SKM-1 (cell line): ENCODE results near the gene FCHSD2.
"Not testable (repeated sequence)": the region's sequence is repeated elsewhere in the genome, so short reads cannot be mapped to it uniquely, and the experiment has no call there.

Experiments
- DNase-seq: peaks from one replicate; lab custom pipeline; 2025; ENCODE audit not compliant: unreplicated experiment; lab: John Stamatoyannopoulos, UW

The FCHSD2 gene

DNA sequence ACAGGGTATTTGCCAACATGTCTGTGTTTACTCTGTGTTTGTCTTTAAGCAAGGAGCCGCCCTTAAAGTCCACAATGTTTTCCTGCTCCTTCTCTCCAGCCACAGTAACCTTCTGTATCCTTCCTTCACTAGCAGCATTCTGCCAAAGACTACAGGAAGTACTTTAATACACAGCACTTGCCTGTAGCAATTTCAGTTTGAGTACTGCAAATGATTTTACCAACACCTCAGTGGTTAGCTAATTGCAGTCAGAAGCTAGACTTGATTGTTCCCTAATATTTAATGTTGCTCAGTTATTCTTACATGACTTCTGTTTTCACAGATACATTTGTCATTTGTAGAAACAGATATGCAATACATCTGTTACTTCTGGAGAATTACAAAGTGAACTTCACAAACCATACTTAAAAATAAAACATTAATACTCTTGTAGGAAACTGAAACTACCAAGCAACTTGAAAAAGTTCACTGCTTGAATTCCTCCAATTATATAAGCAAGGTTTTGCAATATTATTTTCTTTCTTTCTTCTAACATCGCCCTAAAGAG lies 69.1 kb downstream of the FCHSD2 start:
- no peak for DNase-seq

DNA sequence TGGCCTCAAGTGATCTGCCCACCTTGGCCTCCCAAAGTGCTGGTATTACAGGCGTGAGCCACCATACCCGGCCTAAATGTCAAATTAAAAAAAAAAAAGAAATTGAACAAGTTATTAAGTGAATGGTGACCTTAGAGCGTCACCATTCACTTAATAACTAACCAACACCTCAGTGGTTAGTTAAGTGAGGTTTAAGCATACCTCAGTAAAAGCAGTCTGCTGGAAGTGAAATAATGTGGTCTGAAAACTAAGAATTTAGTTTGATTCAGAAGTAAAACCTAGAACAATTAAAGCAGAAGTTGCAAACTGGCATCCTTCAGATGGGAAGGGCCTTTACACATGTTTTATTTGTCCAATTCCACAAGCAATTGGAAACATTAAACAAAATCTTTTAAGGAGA lies 71.5 kb downstream of the FCHSD2 start:
- DNase-seq: no peak

DNA sequence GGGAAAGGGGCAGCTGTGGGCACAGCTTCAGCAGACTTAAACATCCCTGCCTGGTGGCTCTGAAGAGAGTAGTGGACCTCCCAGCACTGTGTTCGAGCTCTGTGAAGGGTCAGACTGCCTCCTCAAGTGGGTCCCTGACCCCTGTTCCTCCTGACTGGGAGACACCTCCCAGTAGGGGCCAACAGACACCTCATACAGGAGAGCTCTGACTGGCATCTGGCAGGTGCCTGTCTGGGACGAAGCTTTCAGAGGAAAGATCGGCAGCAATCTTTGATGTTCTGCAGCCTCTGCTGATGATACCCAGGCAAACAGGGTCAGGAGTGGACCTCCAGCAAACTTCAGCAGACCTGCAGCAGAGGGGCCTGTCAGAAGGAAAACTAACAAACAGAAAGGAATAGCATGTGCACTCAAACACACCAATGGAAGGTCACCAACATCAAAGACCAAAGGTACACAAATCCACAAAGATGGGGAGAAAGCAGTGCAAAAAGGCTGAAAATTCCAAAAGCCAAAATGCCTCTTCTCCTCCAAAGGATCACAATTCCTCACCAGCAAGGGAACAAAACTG lies 80.2 kb downstream of the FCHSD2 start:
- not testable (repeated sequence) for DNase-seq

DNA sequence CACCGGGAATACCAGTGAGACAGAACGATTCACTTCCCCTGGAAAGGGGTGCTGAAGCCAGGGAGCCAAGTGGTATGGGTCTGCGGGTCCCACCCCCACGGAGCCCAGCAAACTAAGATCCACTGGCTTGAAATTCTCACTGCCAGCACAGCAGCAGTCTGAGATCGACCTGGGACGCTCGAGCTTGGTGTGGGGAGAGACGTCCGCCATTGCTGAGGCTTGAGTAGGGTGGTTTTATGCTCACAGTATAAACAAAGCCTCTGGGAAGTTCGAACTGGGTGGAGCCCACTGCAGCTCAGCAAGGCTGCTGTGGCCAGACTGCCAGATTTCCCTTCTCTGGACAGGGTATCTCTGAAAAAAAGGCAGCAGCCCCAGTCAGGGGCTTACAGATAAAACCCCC lies 80.7 kb downstream of the FCHSD2 start:
- not testable (repeated sequence) for DNase-seq

DNA sequence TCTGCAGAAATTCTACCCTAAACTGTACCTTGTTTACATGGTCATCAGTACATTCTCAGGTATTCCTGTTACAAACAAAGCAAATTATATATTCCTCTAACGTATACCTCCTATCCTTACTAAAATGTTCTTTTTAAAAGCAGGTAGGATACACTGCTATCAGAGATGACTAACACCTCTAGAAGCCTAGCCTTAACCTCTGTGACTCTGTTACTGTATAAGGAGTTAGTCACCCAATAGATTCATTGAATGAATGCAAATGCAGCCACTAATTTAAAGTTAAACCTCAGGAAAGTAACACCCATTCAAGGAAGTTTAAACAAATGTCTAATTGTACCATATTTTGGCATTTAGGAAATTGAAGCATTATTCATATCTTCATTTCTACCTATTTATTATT lies 82.2 kb downstream of the FCHSD2 start:
- no peak for DNase-seq

DNA sequence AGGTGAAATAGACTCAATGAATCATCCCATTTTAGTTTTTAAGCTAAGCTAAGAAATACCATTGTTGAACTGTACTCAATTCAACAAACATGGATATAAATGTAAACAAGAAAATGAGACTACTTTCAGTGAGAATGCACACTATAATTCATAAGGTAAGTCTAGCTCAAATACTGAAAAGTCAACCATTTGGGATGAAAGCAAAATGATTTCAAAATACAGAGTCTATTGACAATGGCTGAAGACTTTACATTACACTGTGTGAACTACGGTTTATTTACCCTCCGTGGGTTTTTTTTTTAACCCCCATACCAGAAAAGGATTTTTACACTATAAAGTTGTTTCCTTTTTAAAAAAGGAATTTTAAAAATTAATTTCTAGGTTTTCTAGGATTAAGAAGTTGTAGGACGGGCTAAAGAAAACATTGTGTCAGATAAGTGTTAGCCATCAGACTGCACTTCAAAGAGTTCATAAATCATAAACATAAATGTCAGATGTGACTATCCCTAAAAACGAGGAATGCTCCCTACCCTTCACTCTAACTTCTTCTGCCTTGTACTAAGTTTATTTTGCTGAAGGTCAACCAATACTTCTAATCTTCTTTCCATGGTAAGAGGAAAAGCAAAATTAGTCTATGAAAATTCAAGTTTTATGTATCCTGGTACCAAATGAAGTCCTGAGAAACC lies 83.0 kb downstream of the FCHSD2 start:
- DNase-seq: no peak

DNA sequence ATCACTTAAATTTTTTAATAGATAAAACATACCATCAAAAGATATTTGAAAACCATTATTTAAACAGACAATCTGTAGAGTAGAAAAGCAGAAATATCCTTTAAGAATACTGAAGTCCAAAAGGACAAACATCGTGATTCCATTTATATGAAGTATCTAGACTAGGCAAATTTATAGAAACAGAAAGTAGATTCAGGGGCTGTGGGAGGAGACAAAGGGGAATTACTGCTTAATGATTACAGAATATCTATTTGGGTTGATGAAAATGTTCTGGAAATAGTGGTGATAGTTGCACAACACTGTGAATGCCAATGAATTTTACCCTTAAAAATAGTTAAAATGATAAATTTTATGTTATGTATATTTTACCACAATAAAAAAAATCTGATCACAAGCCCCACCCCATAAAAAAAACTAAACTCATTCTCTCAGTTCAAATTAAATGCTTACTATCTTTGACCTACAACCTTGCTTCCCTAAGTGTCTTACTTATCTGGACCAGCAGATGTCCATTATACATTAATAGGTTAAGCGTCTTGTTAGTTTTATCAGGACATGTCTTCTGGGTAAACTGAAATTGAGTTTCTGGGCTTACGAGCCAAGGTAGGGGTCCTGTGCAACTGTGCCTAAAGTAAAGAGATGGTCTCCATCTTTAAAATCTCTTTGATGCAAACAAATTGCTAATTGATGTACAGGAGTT lies 86.3 kb downstream of the FCHSD2 start:
- DNase-seq: no peak

DNA sequence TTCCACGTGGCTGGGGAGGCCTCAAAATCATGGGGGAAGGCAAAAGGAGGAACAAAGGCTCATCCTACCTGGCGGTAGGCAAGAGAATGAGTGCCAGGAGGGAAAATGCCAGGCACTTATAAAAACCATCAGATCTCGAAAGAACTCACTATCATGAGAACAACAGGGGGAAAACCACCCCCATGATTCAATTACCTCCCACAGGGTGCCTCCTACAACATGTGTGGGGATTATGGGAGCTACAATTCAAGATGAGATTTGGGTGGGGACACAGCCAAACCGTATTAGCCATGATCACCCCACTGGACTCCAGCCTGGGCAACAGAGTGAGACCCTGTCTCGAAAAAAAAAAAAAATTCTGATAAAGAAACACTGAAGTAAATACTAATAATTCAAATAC lies 87.1 kb downstream of the FCHSD2 start:
- DNase-seq: no peak

DNA sequence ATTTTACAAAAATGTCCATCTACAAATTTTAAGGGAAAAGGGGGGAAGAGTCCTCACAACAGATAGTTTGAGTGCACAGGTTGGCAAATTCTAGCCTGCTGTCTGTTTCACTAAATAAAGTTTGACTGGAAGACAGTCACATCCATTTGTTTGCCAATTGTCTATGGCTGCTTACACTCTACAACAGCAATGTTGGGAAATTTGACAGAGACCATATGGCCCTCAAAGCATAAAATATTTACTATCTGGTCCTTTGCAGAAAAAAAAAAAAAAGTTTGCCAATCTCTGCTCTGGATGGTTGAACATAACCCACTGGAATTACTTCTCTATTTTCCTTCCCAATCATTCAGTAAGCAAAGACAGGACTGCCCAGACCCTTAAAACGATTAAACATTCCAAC lies 88.2 kb downstream of the FCHSD2 start:
- DNase-seq: no peak

DNA sequence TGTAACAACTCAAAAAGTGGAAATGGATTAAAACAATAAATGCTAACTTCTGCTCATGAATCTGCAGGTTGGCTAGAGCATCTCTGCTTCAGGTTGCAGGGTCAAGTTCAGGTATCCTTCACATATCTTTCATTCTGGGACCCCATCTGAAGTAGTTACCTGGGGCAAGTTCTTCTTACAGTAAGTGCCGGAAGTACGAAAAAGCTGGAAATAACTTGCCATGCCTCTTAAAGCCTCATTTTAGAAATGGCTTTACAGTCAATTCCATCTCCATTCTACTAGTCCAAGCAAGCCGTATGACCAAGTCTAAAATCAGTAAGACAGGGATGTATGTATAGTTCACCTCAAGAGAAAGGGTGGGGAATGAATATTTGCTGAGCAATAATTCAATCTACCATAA lies 93.7 kb downstream of the FCHSD2 start:
- DNase-seq: no peak

DNA sequence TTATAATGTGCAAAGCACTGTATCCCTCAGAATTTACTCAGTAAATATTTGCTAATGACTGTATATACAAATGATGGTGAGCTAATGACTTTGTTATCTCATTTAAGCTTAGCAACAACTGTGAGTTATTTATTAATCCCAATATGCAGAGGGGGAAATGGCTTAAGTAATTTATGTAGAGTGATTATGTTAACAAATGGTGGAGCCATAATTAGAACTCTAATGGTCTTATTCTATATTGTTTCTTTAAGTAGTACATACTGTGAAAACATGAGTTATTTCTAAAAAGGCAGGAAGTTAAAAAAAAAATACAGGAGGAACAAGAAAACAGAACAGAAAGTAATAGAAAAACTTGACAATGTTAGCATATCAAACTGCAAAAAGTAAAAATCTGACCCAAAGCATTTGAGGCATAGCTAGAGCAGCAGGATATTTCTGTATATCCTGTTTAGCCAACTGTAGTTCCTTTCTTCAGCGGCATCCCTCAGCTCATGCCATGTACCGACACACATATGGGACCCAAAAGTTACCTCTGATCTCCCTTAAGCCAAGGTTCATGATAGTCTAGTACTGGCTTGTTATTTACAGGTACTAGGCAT lies 94.2 kb downstream of the FCHSD2 start:
- no peak for DNase-seq

DNA sequence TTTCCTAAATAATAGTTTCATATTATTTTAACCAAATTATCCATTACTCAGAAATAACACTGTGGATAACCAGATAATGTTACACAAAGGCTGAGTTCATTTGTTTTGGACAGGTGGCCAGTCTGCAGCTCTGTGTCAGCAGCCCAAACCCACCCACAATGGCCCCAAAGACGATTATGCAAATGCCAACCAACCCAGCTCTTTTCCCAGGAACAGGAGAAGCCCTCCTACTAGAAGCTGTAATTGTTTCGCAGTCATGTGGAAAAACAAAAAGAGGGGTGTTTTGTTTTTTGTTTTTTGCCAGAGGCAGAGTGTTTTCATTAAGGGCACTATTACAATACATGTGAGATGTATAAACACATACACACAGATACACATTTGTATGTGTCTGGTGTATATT lies 102.1 kb downstream of the FCHSD2 start:
- DNase-seq: no peak

DNA sequence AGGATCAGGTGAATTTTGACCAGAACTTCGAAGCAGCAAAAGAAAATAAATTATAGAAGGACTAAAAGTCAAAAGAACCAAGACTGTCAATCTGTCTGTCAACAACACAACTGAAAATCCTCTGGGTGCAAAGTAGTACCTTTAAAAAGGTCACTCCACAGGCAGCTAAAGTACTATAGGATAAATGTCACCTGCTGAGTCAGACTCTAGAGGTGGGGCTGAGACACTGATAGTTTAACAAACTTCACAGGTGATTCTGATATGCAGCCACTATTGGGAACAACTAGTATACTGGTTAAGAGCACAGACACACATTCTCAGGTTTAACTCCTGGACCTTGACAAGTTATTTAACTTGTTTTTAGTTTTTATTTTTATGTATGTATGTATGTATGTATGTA lies 107.3 kb downstream of the FCHSD2 start:
- DNase-seq: no peak

DNA sequence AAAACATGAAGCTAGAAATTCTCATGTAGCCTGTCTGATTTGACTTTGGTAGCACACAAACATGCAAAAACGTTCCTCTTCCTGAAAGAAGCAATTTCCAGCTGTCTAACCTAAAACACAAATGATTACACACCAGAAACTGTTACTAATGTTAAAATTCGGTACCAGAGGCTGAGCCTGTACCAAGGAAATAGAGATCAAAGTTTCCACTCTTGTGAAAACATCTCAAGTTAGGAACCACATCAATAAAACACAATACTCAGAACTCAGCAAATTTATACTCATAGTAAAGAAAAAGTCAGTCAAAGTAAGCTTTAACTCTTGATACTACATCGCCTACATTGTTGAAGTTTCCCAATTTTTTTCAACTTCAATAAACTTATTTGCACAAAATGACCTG lies 107.8 kb downstream of the FCHSD2 start:
- DNase-seq: no peak

DNA sequence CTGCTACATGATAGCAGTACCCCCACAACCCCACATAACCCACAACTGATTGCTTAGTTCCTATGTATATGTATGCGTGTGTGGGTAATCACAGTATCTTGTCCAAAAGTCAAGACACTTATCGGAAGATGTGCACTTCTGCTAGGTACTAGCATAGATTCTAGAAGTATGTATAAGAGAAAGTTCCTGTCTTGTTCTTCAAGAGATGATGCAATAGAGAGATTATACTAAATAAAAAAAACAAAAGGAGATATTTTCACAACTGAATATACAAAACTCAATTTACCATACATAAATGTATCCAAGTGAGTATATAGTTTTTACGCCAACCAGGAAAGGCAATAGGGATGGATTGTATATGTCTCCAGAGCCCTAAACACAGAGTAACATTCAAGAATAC lies 112.0 kb downstream of the FCHSD2 start:
- no peak for DNase-seq

DNA sequence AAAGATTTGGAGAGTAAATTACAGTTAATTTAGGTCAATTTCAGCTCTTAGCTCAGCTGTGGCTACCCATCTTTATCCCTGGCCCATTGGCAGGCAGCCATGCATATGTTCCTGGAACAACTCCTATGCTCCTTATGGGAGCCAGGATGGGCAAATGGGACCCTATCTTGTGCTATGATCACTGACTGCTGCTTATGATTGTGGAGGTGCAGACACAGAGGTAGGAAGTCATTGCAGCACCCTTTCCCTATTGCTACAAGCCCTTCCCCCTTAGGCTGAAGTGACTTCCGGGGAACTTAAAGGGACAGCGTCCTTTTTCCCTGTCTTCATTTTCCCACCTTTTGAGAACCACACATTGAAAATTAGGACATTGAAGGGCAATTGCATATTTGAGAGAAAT lies 112.7 kb downstream of the FCHSD2 start:
- no peak for DNase-seq

DNA sequence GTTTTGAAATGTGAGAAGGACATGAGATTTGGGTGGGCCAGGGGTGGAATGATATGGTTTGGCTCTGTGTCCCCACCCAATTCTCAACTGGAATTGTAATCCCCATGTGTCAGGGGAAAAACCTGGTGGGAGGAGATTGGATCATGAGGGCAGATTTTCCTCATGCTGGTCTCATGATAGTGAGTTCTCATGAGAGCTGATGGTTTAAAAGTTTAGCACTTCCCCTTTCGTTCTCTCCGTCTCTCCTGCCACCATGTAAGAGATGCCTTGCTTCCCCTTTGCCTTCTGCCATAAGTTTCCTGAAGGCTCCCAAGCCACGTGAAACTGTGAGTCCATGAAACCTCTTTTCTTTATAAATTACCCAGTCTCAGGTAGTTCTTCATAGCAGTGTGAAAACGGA lies 113.5 kb downstream of the FCHSD2 start:
- no peak for DNase-seq

DNA sequence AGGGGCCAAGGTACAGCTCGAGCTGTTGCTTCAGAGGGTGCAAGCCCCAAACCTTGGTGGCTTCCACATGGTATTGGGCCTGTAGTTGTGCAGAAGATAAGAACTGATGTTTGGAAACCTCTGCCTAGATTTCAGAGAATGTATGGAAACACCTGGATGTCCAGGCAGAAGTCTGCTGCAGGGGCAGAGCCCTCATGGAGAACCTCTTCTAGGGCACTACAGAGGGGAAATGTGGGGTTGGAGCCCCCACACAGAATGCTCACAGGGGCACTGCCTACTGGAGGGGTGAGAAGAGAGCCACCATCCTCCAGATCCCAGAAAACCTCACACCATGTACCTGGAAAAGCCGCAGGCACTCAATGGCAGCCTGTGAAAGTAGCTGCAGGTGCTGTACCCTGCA lies 114.3 kb downstream of the FCHSD2 start:
- not testable (repeated sequence) for DNase-seq

DNA sequence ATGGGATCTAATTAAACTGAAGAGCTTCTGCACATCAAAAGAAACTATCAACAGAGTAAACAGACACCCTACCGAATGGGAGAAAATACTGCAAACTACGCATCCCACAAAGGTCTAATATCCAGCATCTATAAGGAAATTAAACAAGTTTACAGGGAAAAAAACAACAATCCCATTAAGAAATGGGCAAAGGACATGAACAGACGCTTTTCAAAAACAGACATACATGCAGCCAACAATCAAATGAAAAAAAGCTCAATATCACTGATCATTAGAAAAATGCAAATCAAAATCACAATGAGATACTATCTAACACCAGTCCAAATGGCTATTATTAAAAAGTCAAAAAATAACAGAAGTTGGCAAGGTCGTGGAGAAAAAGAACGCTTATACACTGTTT lies 117.5 kb downstream of the FCHSD2 start:
- DNase-seq: no peak

DNA sequence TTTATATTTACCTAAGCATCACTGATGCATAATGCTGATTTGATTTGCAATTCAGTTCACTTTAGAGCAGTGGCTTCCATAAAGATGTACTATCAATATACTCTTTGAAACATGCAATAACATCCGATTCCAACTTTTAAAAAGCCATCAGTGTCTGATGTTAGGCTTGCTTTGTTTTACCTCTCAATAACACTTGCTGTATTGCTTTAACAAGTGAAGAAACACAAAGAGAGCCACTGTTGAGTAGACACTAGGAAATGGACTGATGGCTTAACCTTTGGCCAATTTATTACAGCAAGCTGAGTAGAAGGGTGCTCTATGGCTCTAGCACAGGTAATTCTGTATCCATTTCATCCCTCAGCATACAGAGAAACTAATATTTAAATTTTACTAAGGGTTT lies 122.1 kb downstream of the FCHSD2 start:
- no peak for DNase-seq

DNA sequence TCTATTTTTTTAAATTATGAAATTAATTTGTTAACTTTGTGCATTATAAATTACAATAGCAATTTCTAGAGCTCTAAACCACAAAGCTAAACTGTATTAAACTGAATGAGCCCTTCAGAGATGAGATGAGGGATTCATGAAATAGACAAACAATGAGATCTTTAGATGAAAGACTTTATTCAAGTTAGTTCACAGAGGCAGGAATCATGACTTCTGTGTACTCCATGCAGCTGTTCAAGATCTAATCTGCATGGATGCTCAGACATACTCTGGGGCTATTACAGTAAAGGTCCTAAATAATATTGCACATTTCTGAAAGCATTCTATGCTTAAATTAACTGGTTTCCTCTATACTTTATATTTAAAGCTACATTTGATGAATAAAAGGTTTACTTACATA lies 122.7 kb downstream of the FCHSD2 start:
- no peak for DNase-seq

DNA sequence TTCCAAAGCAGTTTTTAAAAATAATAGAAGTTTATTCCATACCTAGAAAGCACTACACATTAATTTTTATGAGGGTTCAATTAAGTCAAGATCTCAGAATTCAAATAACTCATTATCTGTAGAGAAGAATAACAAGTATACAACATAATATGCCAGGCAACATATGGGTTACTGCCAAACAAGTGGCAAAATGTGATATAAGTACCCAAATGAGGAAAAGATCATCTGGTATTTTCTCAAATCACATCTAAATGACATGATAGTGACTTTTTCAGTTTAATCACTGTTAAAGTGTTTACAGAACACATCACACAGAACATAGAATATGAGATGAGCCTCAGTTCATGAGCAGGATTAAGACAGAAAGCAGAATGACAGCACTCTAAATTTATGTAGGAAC lies 123.3 kb downstream of the FCHSD2 start:
- DNase-seq: no peak
